ENCODE results near the gene CTNS. TPM values are rescaled to one million over a fixed set of nuclear protein-coding genes. Genes with fewer than 3 reads are reported as not detected.

CTNS gene
- total and polyA plus RNA-seq, 2 experiments from 2014 or later: 26.0 to 28.1 TPM

- Histone ChIP-seq H3K27ac (peak overlapping the region; percentile 98), H2AFZ (no peak overlapping the region), H3K79me2 (peaks cover 56% of the 10 kb centered on the region), H3K9me3 (ENCODE audit: low read depth) (no peaks in the 10 kb centered on the region), H3K9me2 (replicated peaks; ENCODE audit: insufficient read depth) (no peaks in the 10 kb centered on the region), H4K20me1 (ENCODE audit: insufficient read depth, poor library complexity, severe bottlenecking) (peaks cover 34% of the 10 kb centered on the region), H3K4me2 (peak overlapping the region; percentile 91), H3K4me1 (ENCODE audit: insufficient read depth) (peaks cover 18% of the 10 kb centered on the region), H3K36me3 (replicated peaks; ENCODE audit: insufficient read depth, low read depth) (no peaks in the 10 kb centered on the region), H3K4me3 (no peak overlapping the region), H3K27me3 (no peaks in the 10 kb centered on the region)
- TF ChIP-seq EZH2 (IDR thresholded peaks at IDR 0.05; ENCODE audit: borderline replicate concordance): no peak
- no peak for TF ChIP-seq CTCF (IDR thresholded peaks at IDR 0.05; ENCODE audit: poor library complexity)
- no peak for TF ChIP-seq EZH2phosphoT487 (IDR thresholded peaks at IDR 0.05; ENCODE audit: low read depth, severe bottlenecking, unreplicated experiment)
- no peak for DNase-seq (ENCODE audit: low spot score)
- WGBS (ENCODE audit: low lambda C conversion rate, missing lambda C conversion rate): 91% methylated on average over 6 of the region's 6 CpGs
Measured at GRCh38 chr17:3666516-3666915, 30.0 kb downstream of the CTNS start.

GRCh38 chr17:3667366-3668278 lies 31.1 kb downstream of the CTNS start:
- Histone ChIP-seq H2AFZ (peak overlapping the region; percentile 42), H3K9me3 (ENCODE audit: low read depth) (no peaks in the 10 kb centered on the region), H3K27ac (peak overlapping the region; percentile 98), H3K36me3 (replicated peaks; ENCODE audit: insufficient read depth, low read depth) (no peaks in the 10 kb centered on the region), H3K4me3 (peak overlapping the region; percentile 65), H3K9me2 (replicated peaks; ENCODE audit: insufficient read depth) (no peaks in the 10 kb centered on the region), H4K20me1 (ENCODE audit: insufficient read depth, poor library complexity, severe bottlenecking) (peaks cover 34% of the 10 kb centered on the region), H3K27me3 (no peaks in the 10 kb centered on the region), H3K4me2 (peak overlapping the region; percentile 91), H3K79me2 (peaks cover 58% of the 10 kb centered on the region), H3K4me1 (ENCODE audit: insufficient read depth) (peaks cover 18% of the 10 kb centered on the region)
- peak; percentile 97 for DNase-seq (ENCODE audit: low spot score)
- WGBS (ENCODE audit: low lambda C conversion rate, missing lambda C conversion rate): 2% methylated on average over 32 of the region's 39 CpGs
- TF ChIP-seq CTCF (IDR thresholded peaks at IDR 0.05; ENCODE audit: poor library complexity) (no peak), EZH2phosphoT487 (IDR thresholded peaks at IDR 0.05; ENCODE audit: low read depth, severe bottlenecking, unreplicated experiment) (no peak), EZH2 (IDR thresholded peaks at IDR 0.05; ENCODE audit: borderline replicate concordance) (no peak)

- Histone ChIP-seq H3K4me2 (peak within 1 kb of the TSS; percentile 93), H3K4me1 (ENCODE audit: insufficient read depth) (peaks cover 18% of the 10 kb centered on the region), H3K4me3 (peak within 1 kb of the TSS; percentile 74), H3K9me2 (replicated peaks; ENCODE audit: insufficient read depth) (no peaks in the 10 kb centered on the region), H4K20me1 (ENCODE audit: insufficient read depth, poor library complexity, severe bottlenecking) (peaks cover 34% of the 10 kb centered on the region), H3K36me3 (replicated peaks; ENCODE audit: insufficient read depth, low read depth) (no peaks in the 10 kb centered on the region), H3K27ac (peak within 1 kb of the TSS; percentile 98), H3K27me3 (no peaks in the 10 kb centered on the region), H3K9me3 (ENCODE audit: low read depth) (no peaks in the 10 kb centered on the region), H3K79me2 (peaks cover 58% of the 10 kb centered on the region), H2AFZ (peak within 1 kb of the TSS; percentile 61)
- under 1% methylated on average over 77 of the region's 89 CpGs for WGBS (ENCODE audit: low lambda C conversion rate, missing lambda C conversion rate)
- TF ChIP-seq EZH2 (IDR thresholded peaks at IDR 0.05; ENCODE audit: borderline replicate concordance): no peak
- no peak for TF ChIP-seq EZH2phosphoT487 (IDR thresholded peaks at IDR 0.05; ENCODE audit: low read depth, severe bottlenecking, unreplicated experiment)
- no peak for TF ChIP-seq CTCF (IDR thresholded peaks at IDR 0.05; ENCODE audit: poor library complexity)
- peak; percentile 100 for DNase-seq (ENCODE audit: low spot score)
Measured at GRCh38 chr17:3668279-3669084, 31.9 kb downstream of the CTNS start, which contains the start of the genes EMC6 and TAX1BP3. EMC6 (plus strand) TSS chr17:3668812; CDS start chr17:3669147, 335 bp downstream. TAX1BP3 (minus strand) TSS chr17:3668578; CDS start chr17:3668526, 52 bp downstream.
